Natural killer cell treated with Interleukin-12 subunit alpha and Interleukin-12 subunit beta and Interleukin-15 and Interleukin-18, amount 100 ng/mL, for 72 hours (primary cell): Measurements from ENCODE around the gene SMG5. TPM values are rescaled to one million over a fixed set of nuclear protein-coding genes. Genes with fewer than 3 reads are reported as not detected.
A peak's percentile ranks its signal among the peaks of the same experiment; 100 is the strongest.
"Not testable (repeated sequence)": the region's sequence is repeated elsewhere in the genome, so short reads cannot be mapped to it uniquely, and the experiment has no call there.

Source experiments
- ATAC-seq, 2 donors: fragments of 150-1000 bp; cut with Tn5 transposase in 1 of 2; sonication (Bioruptor Pico), chemical (Tn5 transposase) in 1 of 2; 2 replicates each; pipeline ENCODE4 v1.10.0; 2021
- DNase-seq: peaks from one replicate; pipeline ENCODE4 v3.0.0; 2022; ENCODE audit warnings: low spot score
- H3K27ac Mint-ChIP-seq, 2 donors: 1 replicate in 1 of 2; 2 replicates in 1 of 2; pipeline ENCODE4 v1.8.0; 2022; ENCODE audit warnings: mixed read lengths in 2 of 2, mild to moderate bottlenecking in 1 of 2, moderate library complexity in 1 of 2
- H3K27me3 Mint-ChIP-seq, 2 donors: 1 replicate in 1 of 2; 2 replicates in 1 of 2; pipeline ENCODE4 v1.8.0; 2022; ENCODE audit warnings: mixed read lengths in 2 of 2
- H3K36me3 Mint-ChIP-seq: one replicate; pipeline ENCODE4 v1.8.0; 2022; ENCODE audit warnings: mixed read lengths
- H3K4me1 Mint-ChIP-seq, 2 donors: 1 replicate in 1 of 2; 2 replicates in 1 of 2; pipeline ENCODE4 v1.8.0; 2022; ENCODE audit warnings: low read depth in 2 of 2, mixed read lengths in 2 of 2, mild to moderate bottlenecking in 1 of 2
- H3K4me3 Mint-ChIP-seq: one replicate; pipeline ENCODE4 v1.8.0; 2022; ENCODE audit warnings: mixed read lengths
- H3K9me3 Mint-ChIP-seq: 2 replicates; pipeline ENCODE4 v1.8.0; 2022; ENCODE audit warnings: mixed read lengths
- total RNA-seq, 2 donors: library from RNA; stranded (reverse); gene quantifications; one replicate each; pipeline ENCODE4 v1.2.3, GENCODE V29; 2022

The SMG5 gene
- total RNA-seq, 2 donors from 2014 or later, result 89.3 to 130 TPM

- Mint-ChIP-seq H3K9me3 (no peaks in the 10 kb centered on the region), H3K4me3 (peak overlapping the region; percentile 65), H3K36me3 (peaks cover 29% of the 10 kb centered on the region), H3K27ac (peak overlapping the region; percentile 79 to 85), H3K27me3 (no peaks in the 10 kb centered on the region), H3K4me1 (peaks cover 24 to 30% of the 10 kb centered on the region in 2 donors)
- no peak for DNase-seq
- ATAC-seq, result peak; percentile 13 to 46
Observed at GRCh38 chr1:156228501-156228900, 54.1 kb downstream of the SMG5 start.

GRCh38 chr1:156226782-156227181 is 55.8 kb downstream of the SMG5 start:
- H3K27me3 Mint-ChIP-seq, result no peaks in the 10 kb centered on the region
- peaks cover 41 to 47% of the 10 kb centered on the region in 2 donors for H3K4me1 Mint-ChIP-seq
- peak overlapping the region; percentile 87 to 92 for H3K27ac Mint-ChIP-seq
- no peaks in the 10 kb centered on the region for H3K9me3 Mint-ChIP-seq
- DNase-seq (no peak), ATAC-seq (no peak)
- H3K4me3 Mint-ChIP-seq, result peak overlapping the region; percentile 68
- peaks cover 43% of the 10 kb centered on the region for H3K36me3 Mint-ChIP-seq

- ATAC-seq (peak; percentile 53 to 61), DNase-seq (no peak)
- H3K27me3 Mint-ChIP-seq, result no peaks in the 10 kb centered on the region
- peak overlapping the region; percentile 68 for H3K4me3 Mint-ChIP-seq
- peaks cover 3% of the 10 kb centered on the region for H3K9me3 Mint-ChIP-seq
- H3K4me1 Mint-ChIP-seq, result peaks cover 47 to 53% of the 10 kb centered on the region in 2 donors
- H3K36me3 Mint-ChIP-seq, result peaks cover 49% of the 10 kb centered on the region
- peak overlapping the region; percentile 87 to 92 for H3K27ac Mint-ChIP-seq
Observed at GRCh38 chr1:156226116-156226538, 56.5 kb downstream of the SMG5 start.

- peak overlapping the region; percentile 72 for H3K4me3 Mint-ChIP-seq
- H3K9me3 Mint-ChIP-seq, result peaks cover 5% of the 10 kb centered on the region
- peak overlapping the region; percentile 87 to 92 for H3K27ac Mint-ChIP-seq
- H3K27me3 Mint-ChIP-seq, result no peaks in the 10 kb centered on the region
- ATAC-seq (no peak), DNase-seq (no peak)
- H3K36me3 Mint-ChIP-seq, result peaks cover 54% of the 10 kb centered on the region
- H3K4me1 Mint-ChIP-seq, result peaks cover 52 to 57% of the 10 kb centered on the region in 2 donors
Observed at GRCh38 chr1:156225677-156226014, 57.0 kb downstream of the SMG5 start.

GRCh38 chr1:156221986-156222692 is 60.5 kb downstream of the SMG5 start:
- H3K36me3 Mint-ChIP-seq, result peaks cover 56% of the 10 kb centered on the region
- no peak for ATAC-seq

GRCh38 chr1:156220226-156220625 is 62.4 kb downstream of the SMG5 start:
- peaks cover 49 to 56% of the 10 kb centered on the region in 2 donors for H3K4me1 Mint-ChIP-seq
- no peaks in the 10 kb centered on the region for H3K27me3 Mint-ChIP-seq
- H3K9me3 Mint-ChIP-seq, result peaks cover 5% of the 10 kb centered on the region
- peak overlapping the region; percentile 92 for H3K27ac Mint-ChIP-seq
- H3K36me3 Mint-ChIP-seq, result peaks cover 45% of the 10 kb centered on the region
- peak overlapping the region; percentile 33 for H3K4me3 Mint-ChIP-seq
- DNase-seq (no peak), ATAC-seq (no peak)

More at GRCh38 chr1:156221986-156222692, 60.5 kb downstream of the SMG5 start:
- Mint-ChIP-seq H3K27me3 (no peaks in the 10 kb centered on the region), H3K27ac (peak overlapping the region; percentile 92), H3K9me3 (peaks cover 5% of the 10 kb centered on the region), H3K4me1 (peaks cover 59 to 67% of the 10 kb centered on the region in 2 donors), H3K4me3 (peak overlapping the region; percentile 73)
- DNase-seq, result no peak

- Mint-ChIP-seq H3K27ac (peak overlapping the region; percentile 92 to 99), H3K9me3 (peaks cover 5% of the 10 kb centered on the region), H3K4me3 (peak overlapping the region; percentile 87), H3K4me1 (peaks cover 47 to 52% of the 10 kb centered on the region in 2 donors), H3K36me3 (peaks cover 42% of the 10 kb centered on the region), H3K27me3 (no peaks in the 10 kb centered on the region)
- DNase-seq (peak; percentile 72), ATAC-seq (peak; percentile 69 to 79)
Observed at GRCh38 chr1:156217871-156218270, 64.8 kb downstream of the SMG5 start.

- not testable (repeated sequence) for ATAC-seq, H3K4me3 Mint-ChIP-seq, H3K27me3 Mint-ChIP-seq, DNase-seq, H3K9me3 Mint-ChIP-seq
- peaks cover 38% of the 10 kb centered on the region for H3K36me3 Mint-ChIP-seq
- H3K4me1 Mint-ChIP-seq, result peaks cover 44 to 50% of the 10 kb centered on the region in 2 donors
- H3K27ac Mint-ChIP-seq, result peak overlapping the region; percentile 99
Observed at GRCh38 chr1:156216361-156217086, 66.1 kb downstream of the SMG5 start.

- Mint-ChIP-seq H3K4me3 (peak overlapping the region; percentile 94), H3K27ac (peak overlapping the region; percentile 99), H3K4me1 (peaks cover 31 to 35% of the 10 kb centered on the region in 2 donors), H3K9me3 (no peaks in the 10 kb centered on the region), H3K27me3 (no peaks in the 10 kb centered on the region), H3K36me3 (peaks cover 25% of the 10 kb centered on the region)
- ATAC-seq (peak in 1 of 2 donors; percentile 34), DNase-seq (no peak)
Observed at GRCh38 chr1:156214024-156214748, 68.4 kb downstream of the SMG5 start.

GRCh38 chr1:156213644-156213966 is 69.0 kb downstream of the SMG5 start:
- no peaks in the 10 kb centered on the region for H3K9me3 Mint-ChIP-seq
- H3K36me3 Mint-ChIP-seq, result peaks cover 28% of the 10 kb centered on the region
- no peaks in the 10 kb centered on the region for H3K27me3 Mint-ChIP-seq
- ATAC-seq, result no peak
- DNase-seq, result no peak
- peak overlapping the region; percentile 99 for H3K27ac Mint-ChIP-seq
- peak overlapping the region; percentile 94 for H3K4me3 Mint-ChIP-seq
- peaks cover 34 to 36% of the 10 kb centered on the region in 2 donors for H3K4me1 Mint-ChIP-seq

- H3K36me3 Mint-ChIP-seq, result peaks cover 29% of the 10 kb centered on the region
- peak; percentile 95 to 98 for ATAC-seq
- no peaks in the 10 kb centered on the region for H3K27me3 Mint-ChIP-seq
- peaks cover 32 to 33% of the 10 kb centered on the region in 2 donors for H3K4me1 Mint-ChIP-seq
- peak; percentile 98 for DNase-seq
- peak within 1 kb of the TSS; percentile 94 for H3K4me3 Mint-ChIP-seq
- H3K27ac Mint-ChIP-seq, result peak within 1 kb of the TSS; percentile 99
- no peaks in the 10 kb centered on the region for H3K9me3 Mint-ChIP-seq
Observed at GRCh38 chr1:156212833-156213643, 69.6 kb downstream of the SMG5 start, which contains the start of gene PMF1. PMF1 (plus strand) TSS chr1:156213007; CDS start chr1:156213016, 9 bp downstream.

- Mint-ChIP-seq H3K27ac (peak overlapping the region; percentile 99), H3K27me3 (no peaks in the 10 kb centered on the region), H3K4me1 (peaks cover 26 to 28% of the 10 kb centered on the region in 2 donors), H3K9me3 (no peaks in the 10 kb centered on the region), H3K4me3 (peak overlapping the region; percentile 94), H3K36me3 (peaks cover 24% of the 10 kb centered on the region)
- DNase-seq, result no peak
- no peak for ATAC-seq
Observed at GRCh38 chr1:156212130-156212529, 70.5 kb downstream of the SMG5 start.

- ATAC-seq (no peak), DNase-seq (no peak)
- Mint-ChIP-seq H3K36me3 (peaks cover 24% of the 10 kb centered on the region), H3K4me1 (peaks cover 25 to 28% of the 10 kb centered on the region in 2 donors), H3K27me3 (no peaks in the 10 kb centered on the region), H3K4me3 (peak overlapping the region; percentile 39), H3K27ac (peak overlapping the region; percentile 99), H3K9me3 (no peaks in the 10 kb centered on the region)
Observed at GRCh38 chr1:156211243-156211642, 71.4 kb downstream of the SMG5 start.
